ENCODE measurements around the gene TMTC2.

The TMTC2 gene

GRCh38 chr12:82848845-82849244 lies 162.1 kb downstream of the TMTC2 start:
- no peak for DNase-seq

- no peak for DNase-seq
Observed at GRCh38 chr12:82852529-82852928, 165.8 kb downstream of the TMTC2 start.

- no peak for DNase-seq
Observed at GRCh38 chr12:82855872-82856271, 169.2 kb downstream of the TMTC2 start.

GRCh38 chr12:82857276-82857675 lies 170.6 kb downstream of the TMTC2 start:
- no peak for DNase-seq

GRCh38 chr12:82857911-82858533 lies 171.3 kb downstream of the TMTC2 start:
- no peak for DNase-seq

GRCh38 chr12:82858534-82858917 lies 171.8 kb downstream of the TMTC2 start:
- DNase-seq = no peak

GRCh38 chr12:82862069-82862841 lies 175.5 kb downstream of the TMTC2 start:
- no peak for DNase-seq

GRCh38 chr12:82862876-82863649 lies 176.4 kb downstream of the TMTC2 start:
- no peak for DNase-seq

- no peak for DNase-seq
Observed at GRCh38 chr12:82866227-82866775, 179.6 kb downstream of the TMTC2 start.

- DNase-seq = no peak
Observed at GRCh38 chr12:82866946-82867345, 180.2 kb downstream of the TMTC2 start.

- no peak for DNase-seq
Observed at GRCh38 chr12:82867762-82868500, 181.2 kb downstream of the TMTC2 start.

GRCh38 chr12:82870771-82871377 lies 184.2 kb downstream of the TMTC2 start:
- no peak for DNase-seq

- no peak for DNase-seq
Observed at GRCh38 chr12:82872088-82872487, 185.4 kb downstream of the TMTC2 start.

GRCh38 chr12:82873309-82873708 lies 186.6 kb downstream of the TMTC2 start:
- no peak for DNase-seq

- no peak for DNase-seq
Observed at GRCh38 chr12:82873951-82874350, 187.2 kb downstream of the TMTC2 start.

GRCh38 chr12:82874945-82875344 lies 188.2 kb downstream of the TMTC2 start:
- DNase-seq = no peak

- no peak for DNase-seq
Observed at GRCh38 chr12:82876075-82876474, 189.4 kb downstream of the TMTC2 start.

- no peak for DNase-seq
Observed at GRCh38 chr12:82877963-82878362, 191.3 kb downstream of the TMTC2 start.

- DNase-seq = no peak
Observed at GRCh38 chr12:82880442-82880901, 193.8 kb downstream of the TMTC2 start.

GRCh38 chr12:82883394-82884355 lies 197.0 kb downstream of the TMTC2 start:
- DNase-seq = no peak

Data from CD4-positive, alpha-beta T cell treated with Interleukin-1 beta for 1 hour (primary cell).